Suppressor macrophage treated with lipopolysaccharide for 1 hour (primary cell): ENCODE results near the gene B4GALT2.
A peak's percentile ranks its signal among the peaks of the same experiment; 100 is the strongest.

Source experiments
- DNase-seq, 3 donors: peaks; one replicate each; pipeline ENCODE4 v3.0.0-alpha.2; 2020 to 2022

Gene B4GALT2

GRCh38 chr1:43978551-43979260 is at the start of gene B4GALT2:
TSS of gene B4GALT2 (plus strand) at chr1:43979210. CDS start at chr1:43981161, 1,951 bp downstream.
- peak; percentile 47 to 80 (median 59) for DNase-seq

DNA sequence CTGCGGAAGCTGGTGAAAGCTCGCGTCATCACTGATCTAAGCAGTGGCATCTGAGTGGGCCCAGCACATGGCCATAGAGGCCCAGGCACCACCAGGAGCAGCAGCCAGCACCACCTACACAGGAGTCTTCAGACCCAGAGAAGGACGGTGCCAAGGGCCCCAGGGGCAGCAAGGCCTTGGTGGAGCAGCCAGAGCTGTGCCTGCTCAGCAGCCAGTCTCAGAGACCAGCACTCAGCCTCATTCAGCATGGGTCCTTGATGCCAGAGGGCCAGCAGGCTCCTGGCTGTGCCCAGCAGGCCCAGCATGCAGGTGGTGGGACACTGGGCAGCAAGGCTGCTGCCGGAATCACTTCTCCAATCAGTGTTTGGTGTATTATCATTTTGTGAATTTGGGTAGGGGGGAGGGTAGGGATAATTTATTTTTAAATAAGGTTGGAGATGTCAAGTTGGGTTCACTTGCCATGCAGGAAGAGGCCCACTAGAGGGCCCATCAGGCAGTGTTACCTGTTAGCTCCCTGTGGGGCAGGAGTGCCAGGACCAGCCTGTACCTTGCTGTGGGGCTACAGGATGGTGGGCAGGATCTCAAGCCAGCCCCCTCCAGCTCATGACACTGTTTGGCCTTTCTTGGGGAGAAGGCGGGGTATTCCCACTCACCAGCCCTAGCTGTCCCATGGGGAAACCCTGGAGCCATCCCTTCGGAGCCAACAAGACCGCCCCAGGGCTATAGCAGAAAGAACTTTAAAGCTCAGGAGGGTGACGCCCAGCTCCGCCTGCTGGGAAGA is 48.7 kb upstream of the B4GALT2 start:
- no peak for DNase-seq

- DNase-seq: no peak
These were observed 48.1 kb upstream of the B4GALT2 start for GRCh38 chr1:43930949-43931275.

GRCh38 chr1:43931711-43932660 is 47.0 kb upstream of the B4GALT2 start:
- DNase-seq: no peak

DNA sequence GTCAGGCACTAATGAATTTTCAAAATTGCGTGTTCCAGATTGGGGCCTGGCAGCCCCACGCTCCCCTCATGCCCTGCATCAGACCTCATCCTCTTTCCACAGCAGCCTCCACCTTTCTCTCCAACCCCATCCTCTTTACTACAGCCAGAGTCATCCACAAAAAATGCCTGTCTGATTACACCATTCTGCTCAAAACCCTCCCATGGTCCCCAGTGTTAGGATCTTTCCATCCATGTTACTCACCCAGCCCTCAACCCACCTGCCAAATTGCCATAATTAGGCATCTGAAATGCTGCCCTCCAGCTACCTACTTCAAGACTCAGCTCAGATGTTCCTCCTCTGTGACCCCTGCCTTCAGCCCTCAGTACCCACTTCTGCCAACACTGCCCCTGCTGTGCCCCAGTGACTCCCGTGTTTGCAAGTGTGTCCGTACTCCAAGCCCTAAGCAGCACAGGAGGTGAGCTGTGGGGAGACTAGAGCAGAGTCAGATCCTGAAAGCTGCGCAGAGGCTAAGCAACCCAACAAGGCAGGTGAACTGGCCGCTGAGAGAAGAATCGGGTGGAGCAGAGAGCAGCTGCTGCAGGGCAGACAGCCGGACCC is 46.1 kb upstream of the B4GALT2 start:
- DNase-seq: no peak

DNA sequence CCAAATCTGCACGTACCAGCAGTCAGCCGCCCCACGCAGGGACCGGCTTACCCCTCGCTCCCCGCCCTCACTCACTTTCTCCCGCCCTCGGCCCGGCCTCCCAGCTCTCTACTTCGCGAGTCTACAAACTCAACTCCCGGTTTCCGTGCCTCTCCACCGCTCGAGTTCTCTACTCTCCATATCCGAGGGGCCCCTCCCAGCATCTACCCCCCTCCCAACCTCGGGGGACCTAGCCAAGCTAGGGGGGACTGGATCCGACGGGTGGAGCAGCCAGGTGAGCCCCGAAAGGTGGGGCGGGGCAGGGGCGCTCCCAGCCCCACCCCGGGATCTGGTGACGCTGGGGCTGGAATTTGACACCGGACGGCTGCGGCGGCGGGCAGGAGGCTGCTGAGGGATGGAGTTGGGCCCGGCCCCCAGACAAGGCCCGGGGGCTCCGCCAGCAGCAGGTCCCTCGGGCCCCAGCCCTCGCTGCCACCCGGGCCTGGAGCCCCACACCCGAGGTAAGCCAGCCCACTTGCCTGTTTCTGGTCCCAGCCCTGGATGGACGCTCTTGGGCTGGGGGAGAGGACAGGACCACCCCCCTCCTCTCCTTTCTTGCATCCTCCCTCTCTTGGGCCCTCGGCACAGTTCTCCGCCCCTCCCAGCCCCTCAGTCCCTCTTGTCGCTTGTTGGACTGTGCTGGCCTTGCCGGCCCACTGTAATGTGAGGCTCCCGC is 45.5 kb upstream of the B4GALT2 start, which contains the start of gene ARTN:
Gene ARTN (plus strand): TSS at position 416 of the 715 bp plus-strand sequence. CDS start 1,856 bp downstream, outside the sequence.
- DNase-seq: peak in 1 of 3 donors; percentile 33

DNA sequence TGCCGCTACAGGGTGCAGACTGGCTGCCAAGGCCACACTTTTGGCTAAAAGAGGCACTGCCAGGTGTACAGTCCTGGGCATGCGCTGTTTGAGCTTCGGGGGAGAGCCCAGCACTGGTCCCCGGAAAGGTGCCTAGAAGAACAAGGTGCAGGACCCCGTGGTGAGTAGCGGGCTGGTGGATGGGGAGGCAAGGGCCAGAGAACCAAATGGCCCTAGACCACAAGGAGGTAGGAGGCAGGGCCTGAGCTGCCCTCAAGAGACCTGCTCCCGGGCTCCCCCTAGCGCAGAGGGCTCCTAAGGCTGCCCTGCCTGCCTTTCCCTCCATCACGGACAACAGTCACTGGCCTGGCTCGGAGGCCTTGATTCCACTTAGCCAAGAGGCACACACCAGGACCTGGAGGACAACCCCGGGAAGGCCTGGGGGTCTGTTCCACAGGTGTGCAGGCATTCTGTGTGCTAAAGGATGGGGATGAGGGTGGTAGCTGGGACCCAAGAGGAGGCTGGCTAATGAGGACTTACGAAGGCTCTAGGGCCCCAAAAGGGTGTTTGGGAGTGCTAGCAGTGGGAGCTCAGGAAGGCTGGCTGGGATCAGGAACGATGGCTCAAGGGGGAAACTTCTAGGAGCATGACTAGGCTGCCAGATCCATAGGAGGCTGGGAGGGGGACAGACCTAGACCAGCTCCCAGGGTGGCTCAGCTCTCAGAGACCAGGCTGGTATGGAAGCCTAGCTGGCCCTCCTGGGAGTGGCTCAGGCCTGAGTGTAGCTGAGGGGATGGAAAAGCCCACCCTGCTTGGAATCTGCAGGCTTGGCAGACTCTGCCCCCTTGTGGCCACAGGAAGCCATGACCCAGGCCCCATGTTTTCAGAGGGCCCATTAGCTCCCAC is 44.7 kb upstream of the B4GALT2 start:
- peak; percentile 77 to 91 (median 80) for DNase-seq

DNA sequence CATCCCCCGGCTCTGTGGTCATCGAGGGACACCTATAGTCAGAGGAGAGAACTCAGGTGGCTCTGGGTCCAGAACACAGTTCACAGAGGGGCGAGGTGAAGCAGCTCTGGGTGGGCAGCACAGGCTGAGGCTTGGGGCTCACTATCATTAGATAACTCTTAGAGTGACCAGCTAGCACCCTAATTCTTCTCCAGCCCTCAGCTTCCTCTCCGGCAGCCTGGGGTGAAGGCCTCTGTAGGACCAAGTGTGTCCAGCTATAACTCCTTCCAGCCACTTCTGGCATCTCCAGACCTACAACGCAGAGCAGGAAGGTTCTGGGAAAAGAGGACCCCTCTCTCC is 44.1 kb upstream of the B4GALT2 start:
- DNase-seq: no peak

DNA sequence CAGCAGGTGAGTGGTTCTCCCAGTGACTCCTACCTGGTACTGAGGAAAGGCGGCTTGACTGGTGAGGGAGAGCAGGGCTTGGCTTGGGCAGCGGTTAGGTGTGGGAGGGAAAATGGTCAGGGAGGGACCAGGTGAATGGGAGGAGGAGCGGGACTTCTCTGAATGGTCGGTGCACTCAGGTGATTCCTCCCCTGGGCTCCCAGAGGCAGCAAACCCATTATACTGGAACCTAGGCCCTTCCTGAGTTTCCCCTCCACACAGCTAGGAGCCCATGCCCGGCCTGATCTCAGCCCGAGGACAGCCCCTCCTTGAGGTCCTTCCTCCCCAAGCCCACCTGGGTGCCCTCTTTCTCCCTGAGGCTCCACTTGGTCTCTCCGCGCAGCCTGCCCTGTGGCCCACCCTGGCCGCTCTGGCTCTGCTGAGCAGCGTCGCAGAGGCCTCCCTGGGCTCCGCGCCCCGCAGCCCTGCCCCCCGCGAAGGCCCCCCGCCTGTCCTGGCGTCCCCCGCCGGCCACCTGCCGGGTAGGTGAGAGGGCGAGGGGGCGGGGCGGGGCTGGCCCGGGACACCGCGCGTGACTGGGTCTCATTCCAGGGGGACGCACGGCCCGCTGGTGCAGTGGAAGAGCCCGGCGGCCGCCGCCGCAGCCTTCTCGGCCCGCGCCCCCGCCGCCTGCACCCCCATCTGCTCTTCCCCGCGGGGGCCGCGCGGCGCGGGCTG is 43.1 kb upstream of the B4GALT2 start:
- no peak for DNase-seq

DNA sequence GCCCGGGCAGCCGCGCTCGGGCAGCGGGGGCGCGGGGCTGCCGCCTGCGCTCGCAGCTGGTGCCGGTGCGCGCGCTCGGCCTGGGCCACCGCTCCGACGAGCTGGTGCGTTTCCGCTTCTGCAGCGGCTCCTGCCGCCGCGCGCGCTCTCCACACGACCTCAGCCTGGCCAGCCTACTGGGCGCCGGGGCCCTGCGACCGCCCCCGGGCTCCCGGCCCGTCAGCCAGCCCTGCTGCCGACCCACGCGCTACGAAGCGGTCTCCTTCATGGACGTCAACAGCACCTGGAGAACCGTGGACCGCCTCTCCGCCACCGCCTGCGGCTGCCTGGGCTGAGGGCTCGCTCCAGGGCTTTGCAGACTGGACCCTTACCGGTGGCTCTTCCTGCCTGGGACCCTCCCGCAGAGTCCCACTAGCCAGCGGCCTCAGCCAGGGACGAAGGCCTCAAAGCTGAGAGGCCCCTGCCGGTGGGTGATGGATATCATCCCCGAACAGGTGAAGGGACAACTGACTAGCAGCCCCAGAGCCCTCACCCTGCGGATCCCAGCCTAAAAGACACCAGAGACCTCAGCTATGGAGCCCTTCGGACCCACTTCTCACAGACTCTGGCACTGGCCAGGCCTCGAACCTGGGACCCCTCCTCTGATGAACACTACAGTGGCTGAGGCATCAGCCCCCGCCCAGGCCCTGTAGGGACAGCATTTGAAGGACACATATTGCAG is 42.4 kb upstream of the B4GALT2 start:
- peak; percentile 58 to 83 (median 70) for DNase-seq

GRCh38 chr1:43937179-43937865 is 41.7 kb upstream of the B4GALT2 start:
- no peak for DNase-seq

GRCh38 chr1:43938383-43938782 is 40.6 kb upstream of the B4GALT2 start:
- no peak for DNase-seq

- no peak for DNase-seq
These were observed 40.0 kb upstream of the B4GALT2 start for GRCh38 chr1:43938892-43939587.

- peak; percentile 46 to 59 (median 54) for DNase-seq
These were observed 36.6 kb upstream of the B4GALT2 start for GRCh38 chr1:43942411-43942810.

GRCh38 chr1:43944860-43945259 is 34.1 kb upstream of the B4GALT2 start:
- no peak for DNase-seq

- no peak for DNase-seq
These were observed 33.3 kb upstream of the B4GALT2 start for GRCh38 chr1:43945674-43946235.

GRCh38 chr1:43946236-43947060 is 32.6 kb upstream of the B4GALT2 start, which contains the start of gene IPO13:
TSS of gene IPO13 (plus strand) at chr1:43946950. CDS start at chr1:43947601, 651 bp downstream.
- peak; percentile 97 to 98 (median 98) for DNase-seq
